Thoracic aorta (tissue), 2 donors: ENCODE measurements around the gene SLC35E1. TPM values are rescaled to one million over a fixed set of nuclear protein-coding genes. Genes with fewer than 3 reads are reported as not detected.
A peak's percentile ranks its signal among the peaks of the same experiment; 100 is the strongest.
"Not testable (repeated sequence)": the region's sequence is repeated elsewhere in the genome, so short reads cannot be mapped to it uniquely, and the experiment has no call there.

Experiments used
- ATAC-seq: fragments of 150-250 bp; one replicate; pipeline ENCODE4 v1.8.0; 2017; ENCODE audit warnings: low read depth; ENCODE audit not compliant: insufficient number of reproducible peaks, low FRiP score
- DNase-seq: peaks from one replicate; pipeline ENCODE4 v3.0.0-alpha.2; 2020; ENCODE audit warnings: low spot score
- H3K27ac ChIP-seq, 2 donors: fragments of 200-600 bp; sonication (generic); 1 replicate in 1 of 2; 2 replicates in 1 of 2; pipeline ENCODE4 v1.5.1; 2016; ENCODE audit warnings: mild to moderate bottlenecking in 2 of 2, moderate library complexity in 2 of 2
- H3K27me3 ChIP-seq: fragments of 200-600 bp; sonication (generic); replicated peaks from 2 replicates; pipeline ENCODE4 v1.6.0; 2016; ENCODE audit warnings: mild to moderate bottlenecking; ENCODE audit not compliant: insufficient read depth
- H3K36me3 ChIP-seq: fragments of 200-600 bp; sonication (generic); one replicate; pipeline ENCODE4 v1.5.1; 2016
- H3K4me1 ChIP-seq, 2 donors: fragments of 200-600 bp; sonication (generic); 1 replicate in 1 of 2; 2 replicates in 1 of 2; pipeline versions ENCODE4 v1.5.1 to v1.6.0; 2016; ENCODE audit warnings: low read depth in 2 of 2, mild to moderate bottlenecking in 1 of 2; ENCODE audit not compliant: control insufficient read depth in 1 of 2
- H3K4me3 ChIP-seq: fragments of 200-600 bp; sonication (generic); 2 replicates; pipeline ENCODE4 v1.5.1; 2016; ENCODE audit warnings: mild to moderate bottlenecking
- H3K9me3 ChIP-seq: fragments of 200-600 bp; sonication (generic); 2 replicates; pipeline ENCODE4 v1.5.1; 2016
- total RNA-seq, 2 donors: library from RNA; depleted of rRNA; stranded (reverse); fragments of >200 nt; gene quantifications; one replicate each; pipeline versions ENCODE4 v1.1.0 to v1.2.3, GENCODE V29; 2016
- TF ChIP-seq, protein P1 (sequence below): fragments of 200-600 bp; sonication (generic); IDR thresholded peaks from one replicate; pipeline ENCODE4 v1.5.1; 2019; ENCODE audit warnings: antibody characterized with exemption

SLC35E1 gene
- total RNA-seq, 2 donors from 2014 or later, result 66.9 to 85.3 TPM

DNA sequence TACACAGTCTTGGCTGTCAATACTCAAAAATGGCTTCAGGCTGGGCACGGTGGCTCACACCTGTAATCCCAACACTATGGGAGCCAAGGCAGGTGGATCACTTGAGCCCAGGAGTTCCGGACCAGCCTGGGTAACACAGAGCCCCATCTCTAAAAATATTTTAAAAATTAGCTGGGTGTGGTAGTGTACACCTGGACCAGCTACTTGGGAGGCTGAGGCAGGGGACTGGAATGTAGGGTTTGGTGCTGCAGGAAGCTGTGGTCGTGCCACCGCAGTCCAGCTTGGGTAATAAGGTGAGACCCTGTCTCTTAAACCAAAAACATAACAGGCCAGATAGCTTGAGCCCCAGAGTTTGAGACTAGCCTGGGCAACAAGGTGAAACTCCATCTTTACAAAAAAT, 23.3 kb downstream of the SLC35E1 start:
- H3K4me1 ChIP-seq, result no peaks in the 10 kb centered on the region
- H3K36me3 ChIP-seq, result peaks cover 23% of the 10 kb centered on the region
- TF ChIP-seq, protein P1, sequence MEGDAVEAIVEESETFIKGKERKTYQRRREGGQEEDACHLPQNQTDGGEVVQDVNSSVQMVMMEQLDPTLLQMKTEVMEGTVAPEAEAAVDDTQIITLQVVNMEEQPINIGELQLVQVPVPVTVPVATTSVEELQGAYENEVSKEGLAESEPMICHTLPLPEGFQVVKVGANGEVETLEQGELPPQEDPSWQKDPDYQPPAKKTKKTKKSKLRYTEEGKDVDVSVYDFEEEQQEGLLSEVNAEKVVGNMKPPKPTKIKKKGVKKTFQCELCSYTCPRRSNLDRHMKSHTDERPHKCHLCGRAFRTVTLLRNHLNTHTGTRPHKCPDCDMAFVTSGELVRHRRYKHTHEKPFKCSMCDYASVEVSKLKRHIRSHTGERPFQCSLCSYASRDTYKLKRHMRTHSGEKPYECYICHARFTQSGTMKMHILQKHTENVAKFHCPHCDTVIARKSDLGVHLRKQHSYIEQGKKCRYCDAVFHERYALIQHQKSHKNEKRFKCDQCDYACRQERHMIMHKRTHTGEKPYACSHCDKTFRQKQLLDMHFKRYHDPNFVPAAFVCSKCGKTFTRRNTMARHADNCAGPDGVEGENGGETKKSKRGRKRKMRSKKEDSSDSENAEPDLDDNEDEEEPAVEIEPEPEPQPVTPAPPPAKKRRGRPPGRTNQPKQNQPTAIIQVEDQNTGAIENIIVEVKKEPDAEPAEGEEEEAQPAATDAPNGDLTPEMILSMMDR, result no peak
- no peak overlapping the region for H3K27ac ChIP-seq
- ATAC-seq (no peak), DNase-seq (no peak)
- no peaks in the 10 kb centered on the region for H3K27me3 ChIP-seq
- no peak overlapping the region for H3K4me3 ChIP-seq
- no peaks in the 10 kb centered on the region for H3K9me3 ChIP-seq

DNA sequence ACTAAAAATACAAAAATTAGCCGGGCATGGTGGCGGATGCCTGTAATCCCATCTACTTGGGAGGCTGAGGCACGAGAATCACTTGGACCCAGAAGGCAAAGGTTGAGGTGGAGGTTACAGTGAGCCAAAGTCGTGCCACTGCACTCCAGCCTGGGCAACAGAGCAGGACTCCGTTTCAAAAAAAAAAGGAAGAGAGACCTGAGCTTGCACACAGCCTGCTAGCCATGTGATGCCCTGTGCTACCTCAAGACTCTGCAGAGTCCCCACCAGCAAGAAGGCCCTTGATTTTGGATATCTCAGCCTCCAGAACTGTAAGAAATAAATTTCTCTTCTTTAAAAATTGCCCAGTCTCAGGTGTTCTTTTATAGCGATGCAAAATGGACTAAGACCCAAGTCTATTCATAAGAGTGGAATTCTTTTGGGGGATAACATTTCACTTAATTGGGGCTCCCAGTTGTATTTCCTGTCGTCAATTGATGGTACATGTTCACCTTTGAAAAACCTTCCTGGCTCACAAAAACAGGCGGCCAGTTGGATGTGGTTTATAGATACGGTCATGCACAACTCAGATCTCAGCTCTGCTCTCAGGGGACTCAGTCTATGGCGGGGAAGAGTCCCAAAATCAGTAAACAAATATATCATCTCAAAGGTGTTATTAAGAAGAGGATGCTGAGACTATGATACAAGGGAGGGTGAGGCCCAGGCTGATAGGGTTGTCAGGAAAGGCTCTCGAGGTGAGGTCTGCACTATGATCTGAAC, 27.6 kb downstream of the SLC35E1 start:
- Histone ChIP-seq H3K9me3 (no peaks in the 10 kb centered on the region), H3K4me1 (peaks cover 22 to 35% of the 10 kb centered on the region in 2 donors), H3K27ac (no peak overlapping the region), H3K36me3 (peaks cover under 1% of the 10 kb centered on the region), H3K4me3 (no peak overlapping the region), H3K27me3 (no peaks in the 10 kb centered on the region)
- ATAC-seq (no peak), DNase-seq (no peak)
- TF ChIP-seq, protein P1, result no peak

DNA sequence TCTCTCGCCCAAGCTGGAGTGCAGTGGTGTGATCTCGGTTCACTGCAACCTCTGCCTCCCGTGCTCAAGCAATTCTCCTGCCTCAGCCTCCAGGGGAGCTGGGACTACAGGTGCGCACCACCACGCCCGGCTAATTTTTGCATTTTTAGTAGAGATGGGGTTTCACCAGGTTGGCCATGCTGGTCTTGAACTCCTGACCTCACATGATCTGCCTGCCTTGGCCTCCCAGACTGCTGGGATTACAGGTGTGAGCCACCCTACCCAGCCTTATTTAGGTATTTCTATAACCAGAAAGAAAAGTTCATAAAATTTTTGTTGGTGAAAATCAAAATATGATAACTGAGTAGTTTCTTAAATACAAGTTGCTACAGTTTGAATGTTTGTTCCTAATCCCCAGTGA, 28.5 kb downstream of the SLC35E1 start:
- H3K4me1 ChIP-seq, result peaks cover 22 to 38% of the 10 kb centered on the region in 2 donors
- H3K27me3 ChIP-seq, H3K27ac ChIP-seq, ATAC-seq, DNase-seq, H3K9me3 ChIP-seq, H3K4me3 ChIP-seq, H3K36me3 ChIP-seq: not testable (repeated sequence)

DNA sequence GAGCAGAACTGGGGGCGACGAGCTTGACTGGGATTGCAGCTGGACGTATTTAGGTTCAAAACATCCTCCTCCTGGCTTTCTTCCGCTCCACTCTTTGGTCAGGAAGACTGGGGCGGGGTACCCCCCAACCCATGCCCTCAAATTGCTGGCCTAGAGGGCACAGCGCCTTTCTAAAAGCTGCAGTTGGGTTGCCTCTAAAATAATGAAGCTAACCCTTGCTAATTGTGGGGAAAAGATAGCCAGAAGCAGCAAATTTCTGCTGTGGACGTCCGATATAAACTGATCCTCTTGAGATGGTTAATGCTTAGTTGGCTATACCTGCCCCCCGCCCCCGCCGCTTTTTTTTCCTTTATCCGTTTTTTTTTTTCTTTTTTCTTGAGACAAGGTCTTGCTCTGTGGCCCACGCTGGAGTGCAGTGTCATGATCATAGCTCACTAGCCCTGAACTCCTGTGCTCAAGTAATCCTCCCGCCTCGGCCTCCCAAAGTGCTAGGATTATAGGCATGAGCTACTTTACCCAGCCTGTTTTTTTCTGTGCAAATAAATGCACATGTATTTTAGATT, 29.2 kb downstream of the SLC35E1 start:
- Histone ChIP-seq H3K36me3 (no peaks in the 10 kb centered on the region), H3K27ac (peak overlapping the region; percentile 68 to 79), H3K4me3 (peak overlapping the region; percentile 94), H3K27me3 (no peaks in the 10 kb centered on the region), H3K9me3 (no peaks in the 10 kb centered on the region), H3K4me1 (peaks cover 22 to 45% of the 10 kb centered on the region in 2 donors)
- DNase-seq (no peak), ATAC-seq (no peak)
- TF ChIP-seq, protein P1, result no peak

DNA sequence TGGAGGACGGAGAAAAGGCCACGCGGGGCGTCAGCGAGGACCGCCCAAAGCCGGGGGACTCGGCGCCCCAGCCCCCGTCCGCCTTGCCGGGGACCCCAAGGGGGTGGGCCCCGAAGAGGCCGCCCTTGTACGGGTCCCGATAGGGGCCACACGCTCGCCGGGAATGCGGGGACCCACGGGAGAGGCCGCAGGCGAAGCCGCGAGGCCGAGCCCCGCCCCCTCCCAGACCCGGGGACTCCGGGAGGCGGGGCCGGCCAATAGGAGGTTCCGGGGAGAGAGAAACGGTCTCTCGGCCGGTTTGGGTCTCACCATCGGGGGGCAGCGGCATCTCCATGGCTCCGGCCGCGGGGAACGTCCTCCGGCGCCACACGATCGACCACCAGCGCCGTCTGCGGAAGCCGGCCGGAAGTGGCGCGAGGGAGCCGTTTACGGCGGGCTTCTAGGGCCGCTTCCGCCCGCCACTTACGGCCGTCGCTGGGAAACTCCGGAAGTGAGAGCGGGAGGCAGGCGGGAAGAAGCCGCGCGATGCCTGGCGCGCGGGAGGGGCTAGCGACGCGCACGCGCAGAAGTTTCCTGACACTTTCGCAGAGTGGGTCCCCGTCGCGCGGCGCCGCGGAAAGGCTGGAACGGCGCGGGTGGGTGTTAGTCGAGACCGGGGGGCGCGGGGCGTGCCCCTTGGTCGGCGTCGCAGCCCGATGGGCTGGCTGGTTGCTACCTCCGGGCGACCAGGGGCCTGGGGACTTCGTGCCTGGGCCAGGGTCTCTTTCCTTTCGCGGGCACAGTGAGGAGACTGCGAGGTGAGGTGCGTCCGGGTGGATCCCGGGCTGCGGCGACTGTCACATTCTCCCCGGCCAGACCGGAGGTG, 29.9 kb downstream of the SLC35E1 start, which contains the start of gene CHERP:
CHERP (minus strand) TSS at position 393 of the 865 bp plus-strand sequence; CDS start at position 334, 59 bp downstream.
- ATAC-seq, result peak; percentile 95
- TF ChIP-seq, protein P1, result no peak
- peaks cover 22 to 45% of the 10 kb centered on the region in 2 donors for H3K4me1 ChIP-seq

More for the DNA sequence above, 29.9 kb downstream of the SLC35E1 start, which contains the start of gene CHERP:
- H3K36me3 ChIP-seq, result peaks cover 5% of the 10 kb centered on the region
- no peaks in the 10 kb centered on the region for H3K27me3 ChIP-seq
- peak; percentile 65 for DNase-seq
- peak within 1 kb of the TSS; percentile 70 to 79 for H3K27ac ChIP-seq
- no peaks in the 10 kb centered on the region for H3K9me3 ChIP-seq
- H3K4me3 ChIP-seq, result peak within 1 kb of the TSS; percentile 94
